IMR-90 (cell line): ENCODE data around the gene TSKS. TPM values are rescaled to one million over a fixed set of nuclear protein-coding genes. Genes with fewer than 3 reads are reported as not detected.

Experiments
- ATAC-seq: fragments of 200-7000 bp; cut with Tn5 transposase; 2 replicates; pipeline ENCODE4 v1.9.1; 2020; ENCODE audit warnings: low read depth, mild to moderate bottlenecking, moderate library complexity
- BruUV-seq: library from RNA; stranded (reverse); fragments of 400-500 nt; replicated peaks from 2 replicates; lab custom pipeline; 2021; lab: Mats Ljungman, UMichigan
- CTCF ChIA-PET: fragments of 300-600 bp; formaldehyde crosslinking; extraction: SDS; loops from one replicate; lab custom pipeline; 2021; ENCODE audit warnings: antibody characterized with exemption; lab: Yijun Ruan, JAX
- POLR2A ChIA-PET: fragments of 300-600 bp; sonication (Branson Sonifier 250); formaldehyde crosslinking; loops from one replicate; lab custom pipeline; 2022; ENCODE audit warnings: antibody characterized with exemption; ENCODE audit not compliant: unreplicated experiment; lab: Charles Lee
- DNase-seq: peaks from one replicate; pipeline ENCODE4 v3.0.0; 2013
- H2AFZ ChIP-seq: replicated peaks from 2 replicates; pipeline ENCODE3; 2013; ENCODE audit warnings: low read length, mild to moderate bottlenecking; ENCODE audit not compliant: poor library complexity
- H2AK5ac ChIP-seq: 2 replicates; pipeline ENCODE4 v1.6.1; 2013; ENCODE audit warnings: low read depth, low read length, inconsistent platforms
- H2AK9ac ChIP-seq: replicated peaks from 2 replicates; pipeline ENCODE3; 2013; ENCODE audit warnings: mild to moderate bottlenecking, low read depth, low read length, moderate library complexity; ENCODE audit not compliant: poor library complexity
- H2BK120ac ChIP-seq: 2 replicates; pipeline ENCODE4 v1.6.1; 2013; ENCODE audit warnings: low read depth, low read length, inconsistent platforms
- H2BK15ac ChIP-seq: 3 replicates; pipeline ENCODE4 v1.6.1; 2013; ENCODE audit warnings: low read depth, low read length, inconsistent platforms
- H2BK20ac ChIP-seq: 2 replicates; pipeline ENCODE4 v1.6.1; 2013; ENCODE audit warnings: low read depth, mild to moderate bottlenecking, inconsistent platforms, low read length, moderate library complexity
- H2BK5ac ChIP-seq: 2 replicates; pipeline ENCODE4 v1.6.1; 2013; ENCODE audit warnings: mild to moderate bottlenecking, low read depth, low read length, inconsistent platforms; ENCODE audit not compliant: poor library complexity, severe bottlenecking
- H3K14ac ChIP-seq: replicated peaks from 2 replicates; pipeline ENCODE4 v1.6.1; 2013; ENCODE audit warnings: low read depth, low read length, inconsistent platforms
- H3K18ac ChIP-seq: 2 replicates; pipeline ENCODE4 v1.6.1; 2013; ENCODE audit warnings: low read depth, low read length, control low read depth
- H3K23ac ChIP-seq: 2 replicates; pipeline ENCODE4 v1.6.1; 2013; ENCODE audit warnings: low read depth, low read length, inconsistent platforms
- H3K27ac ChIP-seq: 2 replicates; pipeline ENCODE4 v1.5.1; 2013; ENCODE audit warnings: mild to moderate bottlenecking, control low read depth, low read length; ENCODE audit not compliant: insufficient read depth
- H3K27me3 ChIP-seq: 2 replicates; pipeline ENCODE4 v1.6.1; 2013; ENCODE audit warnings: low read length; ENCODE audit not compliant: control insufficient read depth, insufficient read depth
- H3K36me3 ChIP-seq: 2 replicates; pipeline ENCODE4 v1.6.1; 2013; ENCODE audit warnings: low read length, mixed read lengths; ENCODE audit not compliant: control insufficient read depth, insufficient read depth
- H3K4ac ChIP-seq: 2 replicates; pipeline ENCODE4 v1.6.1; 2013; ENCODE audit warnings: low read depth, low read length, inconsistent platforms
- H3K4me1 ChIP-seq: 2 replicates; pipeline ENCODE4 v1.6.1; 2013; ENCODE audit warnings: low read length, mixed read lengths; ENCODE audit not compliant: control insufficient read depth, insufficient read depth
- H3K4me2 ChIP-seq: 2 replicates; pipeline ENCODE4 v1.6.1; 2013; ENCODE audit warnings: low read depth, mild to moderate bottlenecking, control low read depth, low read length, moderate library complexity
- H3K4me3 ChIP-seq: 2 replicates; pipeline ENCODE4 v1.5.1; 2013; ENCODE audit warnings: low read depth, mild to moderate bottlenecking, control low read depth, low read length, moderate library complexity; ENCODE audit not compliant: insufficient read depth
- H3K56ac ChIP-seq: 2 replicates; pipeline ENCODE4 v1.6.1; 2013; ENCODE audit warnings: low read length, inconsistent platforms; ENCODE audit not compliant: insufficient read depth; ENCODE audit errors: extremely low read depth
- H3K79me1 ChIP-seq, 2 experiments: 2 replicates each; pipeline ENCODE4 v1.6.1; 2013; ENCODE audit warnings: low read length in 2 of 2, inconsistent platforms in 1 of 2, low read depth in 1 of 2
- H3K9ac ChIP-seq: 2 replicates; pipeline ENCODE4 v1.6.1; 2013; ENCODE audit warnings: low read depth, low read length, control low read depth
- H3K9me1 ChIP-seq: 2 replicates; pipeline ENCODE4 v1.6.1; 2013; ENCODE audit warnings: low read length, inconsistent platforms; ENCODE audit not compliant: insufficient read depth
- H3K9me3 ChIP-seq: 2 replicates; pipeline ENCODE4 v1.6.1; 2013; ENCODE audit warnings: low read length; ENCODE audit not compliant: control insufficient read depth, insufficient read depth
- H4K20me1 ChIP-seq: 2 replicates; pipeline ENCODE4 v1.6.1; 2013; ENCODE audit warnings: low read length, inconsistent platforms; ENCODE audit not compliant: insufficient read depth
- H4K5ac ChIP-seq: 2 replicates; pipeline ENCODE4 v1.6.1; 2013; ENCODE audit warnings: mild to moderate bottlenecking, low read depth, low read length, control low read depth
- H4K8ac ChIP-seq, 2 experiments: 2 replicates each; pipeline ENCODE4 v1.6.1; 2013; ENCODE audit warnings: low read depth in 2 of 2, low read length in 2 of 2, control low read depth in 1 of 2, inconsistent platforms in 1 of 2
- H4K91ac ChIP-seq: 2 replicates; pipeline ENCODE4 v1.6.1; 2013; ENCODE audit warnings: low read depth, low read length, inconsistent platforms; ENCODE audit not compliant: insufficient read depth
- BHLHE40 ChIP-seq: fragments of 150-350 bp; IDR thresholded peaks from 2 replicates; pipeline ENCODE4 v1.6.1; 2016; ENCODE audit warnings: mild to moderate bottlenecking, low read depth, low read length
- CEBPB ChIP-seq: IDR thresholded peaks from 2 replicates; pipeline ENCODE4 v1.6.1; 2012; ENCODE audit warnings: low read depth, low read length, improper control_type of control experiment
- MAFK ChIP-seq: IDR thresholded peaks from 2 replicates; pipeline ENCODE4 v1.6.1; 2012; ENCODE audit warnings: low read depth, low read length, improper control_type of control experiment
- MAZ ChIP-seq: IDR thresholded peaks from 2 replicates; pipeline ENCODE4 v1.6.1; 2012; ENCODE audit warnings: low read depth, mild to moderate bottlenecking, low read length, improper control_type of control experiment, moderate library complexity, borderline replicate concordance
- MXI1 ChIP-seq: IDR thresholded peaks from 2 replicates; pipeline ENCODE4 v1.6.1; 2012; ENCODE audit warnings: low read depth, mild to moderate bottlenecking, low read length, moderate library complexity, borderline replicate concordance
- RAD21 ChIP-seq: IDR thresholded peaks from 2 replicates; pipeline ENCODE4 v1.6.1; 2012; ENCODE audit warnings: low read length, improper control_type of control experiment
- RCOR1 ChIP-seq: IDR thresholded peaks from 2 replicates; pipeline ENCODE4 v1.6.1; 2012; ENCODE audit warnings: mild to moderate bottlenecking, low read length, improper control_type of control experiment; ENCODE audit not compliant: insufficient replicate concordance
- RFX5 ChIP-seq: IDR thresholded peaks from 2 replicates; pipeline ENCODE4 v1.8.0; 2012; ENCODE audit warnings: low read depth, mild to moderate bottlenecking, low read length, moderate library complexity
- SMC3 ChIP-seq: fragments of 150-350 bp; IDR thresholded peaks from 2 replicates; pipeline ENCODE4 v1.6.1; 2016; ENCODE audit warnings: low read depth, mild to moderate bottlenecking, antibody characterized with exemption, low read length, moderate library complexity
- USF2 ChIP-seq: fragments of 150-350 bp; IDR thresholded peaks from 2 replicates; pipeline ENCODE4 v1.6.1; 2017; ENCODE audit warnings: mild to moderate bottlenecking, antibody characterized with exemption, low read length, low read depth
- WGBS, 2 experiments: methylation state at CpG; one replicate each; pipeline versions ENCODE4 v1.1.5 to v1.1.7; 2013; ENCODE audit warnings: missing lambda C conversion rate in 2 of 2; ENCODE audit not compliant: insufficient read length in 1 of 2; ENCODE audit errors: extremely low coverage in 2 of 2; 5-methylcytosine and 5-hydroxymethylcytosine counted together
- dilution Hi-C: fragments of 300-500 bp; cut with HindIII; formaldehyde crosslinking; loops from one replicate; pipeline ENCODE4 v1.14.3; 2018; ENCODE audit warnings: low sequenced_read_pairs; ENCODE audit not compliant: unreplicated experiment
- in situ Hi-C: fragments of 300-500 bp; cut with MboI; formaldehyde crosslinking; loops from 3 replicates; pipeline ENCODE4 v1.14.3; 2019; ENCODE audit warnings: low sequenced_read_pairs, inconsistent platforms, mixed read lengths
- intact Hi-C: fragments of 100-400 bp; cut with micrococcal nuclease; formaldehyde crosslinking; loops from 2 replicates; pipeline ENCODE4 v1.10.0; 2022
- polyA plus RNA-seq, 3 experiments: library from polyadenylated mRNA; depleted of rRNA; stranded (reverse); fragments of >200 nt; gene quantifications; 2 replicates each; pipeline ENCODE4 v1.2.3, GENCODE V29; 2012; ENCODE audit warnings: low replicate concordance in 1 of 3
- total RNA-seq: library from RNA; depleted of rRNA; stranded (reverse); fragments of >200 nt; gene quantifications from 2 replicates; pipeline ENCODE4 v1.2.3, GENCODE V29; 2012

The TSKS gene
- total and polyA plus RNA-seq, 2 of the 4 experiments (the other 2 are of a cell fraction), result not detected

DNA sequence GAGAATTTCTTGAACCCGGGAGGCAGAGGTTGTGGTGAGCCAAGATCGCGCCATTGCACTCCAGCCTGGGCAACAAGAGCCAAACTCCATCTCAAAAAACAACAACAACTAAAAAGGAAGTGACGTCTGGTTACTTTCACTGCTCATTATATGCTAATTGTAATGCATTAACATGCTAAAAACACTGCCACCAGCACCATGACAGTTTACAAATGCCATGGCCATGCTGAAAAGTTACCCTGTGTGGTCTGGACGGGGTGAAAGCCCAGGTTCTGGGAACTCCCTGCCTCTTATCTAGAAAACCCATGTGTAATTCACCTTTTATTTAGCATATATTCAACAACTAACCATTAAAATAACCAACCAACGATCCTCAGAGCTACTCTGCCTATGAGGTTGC is 44.1 kb downstream of the TSKS start:
- intact Hi-C loops, result loop anchor here (10.0 kb wide), 1 partner anchor 96 kb away; the partner anchor contains the start of genes FUZ and MED25
- in situ Hi-C loops, result no loop called here
- ChIA-PET CTCF (no interaction called here), POLR2A (no interaction called here)
- Histone ChIP-seq H3K9ac (no peak overlapping the region), H2AK9ac (no peak overlapping the region), H3K9me1 (no peaks in the 10 kb centered on the region), H3K27ac (no peak overlapping the region), H3K27me3 (no peaks in the 10 kb centered on the region), H2AK5ac (no peak overlapping the region), H2BK15ac (no peak overlapping the region), H3K4me1 (no peaks in the 10 kb centered on the region), H3K36me3 (no peaks in the 10 kb centered on the region), H2BK5ac (no peak overlapping the region), H2AFZ (no peak overlapping the region), H4K91ac (no peak overlapping the region), H3K23ac (no peak overlapping the region), H4K5ac (no peak overlapping the region), H3K18ac (no peak overlapping the region), H2BK120ac (no peak overlapping the region), H3K14ac (no peak overlapping the region), H3K56ac (no peak overlapping the region), H3K9me3 (no peaks in the 10 kb centered on the region), H3K4me3 (no peak overlapping the region), H3K79me1 (no peaks in the 10 kb centered on the region), H4K20me1 (no peaks in the 10 kb centered on the region), H3K4ac (no peak overlapping the region), H4K8ac (no peak overlapping the region), H3K4me2 (no peak overlapping the region), H2BK20ac (no peak overlapping the region)
- ATAC-seq (no peak), DNase-seq (no peak)
- TF ChIP-seq CEBPB, result no peak
- TF ChIP-seq RCOR1, result no peak
- TF ChIP-seq MAFK, result no peak
- TF ChIP-seq MAZ, result no peak
- TF ChIP-seq RAD21, result no peak
- no peak for TF ChIP-seq BHLHE40
- no peak for TF ChIP-seq SMC3
- TF ChIP-seq RFX5, result no peak
- TF ChIP-seq USF2, result no peak
- TF ChIP-seq MXI1, result no peak
- BruUV-seq, result no TSS peak
- 73% methylated on average over 2 of the region's 6 CpGs; no CpG with 5 or more reads in 1 of the 2 experiments for WGBS, 2 experiments
- dilution Hi-C loops, result no loop called here
